Ectodermal cell (in vitro differentiated cells): ENCODE results near the gene MOGAT2.

Source experiments
- H3K27ac ChIP-seq: 2 replicates; pipeline ENCODE4 v1.7.0; 2013; ENCODE audit warnings: mild to moderate bottlenecking, low read depth, low read length; ENCODE audit not compliant: insufficient read depth, poor library complexity, severe bottlenecking
- H3K27me3 ChIP-seq: 2 replicates; pipeline ENCODE4 v1.7.0; 2013; ENCODE audit warnings: mild to moderate bottlenecking, low read length; ENCODE audit not compliant: insufficient read depth, control insufficient read depth, poor library complexity, severe bottlenecking
- H3K36me3 ChIP-seq: one replicate; pipeline ENCODE4 v1.7.0; 2013; ENCODE audit warnings: low read length; ENCODE audit not compliant: control insufficient read depth, insufficient read depth
- H3K4me1 ChIP-seq: one replicate; pipeline ENCODE4 v1.7.0; 2013; ENCODE audit warnings: low read length; ENCODE audit not compliant: control insufficient read depth, insufficient read depth
- H3K4me3 ChIP-seq: 2 replicates; pipeline ENCODE4 v1.7.0; 2013; ENCODE audit warnings: low read depth, low read length, control low read depth; ENCODE audit not compliant: insufficient read depth
- H3K9me3 ChIP-seq: 2 replicates; pipeline ENCODE4 v1.7.0; 2013; ENCODE audit warnings: mild to moderate bottlenecking, low read length, moderate library complexity; ENCODE audit not compliant: control insufficient read depth
- WGBS, 2 experiments: methylation state at CpG; one replicate each; pipeline ENCODE4 v1.1.7; 2013; ENCODE audit warnings: missing lambda C conversion rate in 2 of 2; 5-methylcytosine and 5-hydroxymethylcytosine counted together

MOGAT2 gene

DNA sequence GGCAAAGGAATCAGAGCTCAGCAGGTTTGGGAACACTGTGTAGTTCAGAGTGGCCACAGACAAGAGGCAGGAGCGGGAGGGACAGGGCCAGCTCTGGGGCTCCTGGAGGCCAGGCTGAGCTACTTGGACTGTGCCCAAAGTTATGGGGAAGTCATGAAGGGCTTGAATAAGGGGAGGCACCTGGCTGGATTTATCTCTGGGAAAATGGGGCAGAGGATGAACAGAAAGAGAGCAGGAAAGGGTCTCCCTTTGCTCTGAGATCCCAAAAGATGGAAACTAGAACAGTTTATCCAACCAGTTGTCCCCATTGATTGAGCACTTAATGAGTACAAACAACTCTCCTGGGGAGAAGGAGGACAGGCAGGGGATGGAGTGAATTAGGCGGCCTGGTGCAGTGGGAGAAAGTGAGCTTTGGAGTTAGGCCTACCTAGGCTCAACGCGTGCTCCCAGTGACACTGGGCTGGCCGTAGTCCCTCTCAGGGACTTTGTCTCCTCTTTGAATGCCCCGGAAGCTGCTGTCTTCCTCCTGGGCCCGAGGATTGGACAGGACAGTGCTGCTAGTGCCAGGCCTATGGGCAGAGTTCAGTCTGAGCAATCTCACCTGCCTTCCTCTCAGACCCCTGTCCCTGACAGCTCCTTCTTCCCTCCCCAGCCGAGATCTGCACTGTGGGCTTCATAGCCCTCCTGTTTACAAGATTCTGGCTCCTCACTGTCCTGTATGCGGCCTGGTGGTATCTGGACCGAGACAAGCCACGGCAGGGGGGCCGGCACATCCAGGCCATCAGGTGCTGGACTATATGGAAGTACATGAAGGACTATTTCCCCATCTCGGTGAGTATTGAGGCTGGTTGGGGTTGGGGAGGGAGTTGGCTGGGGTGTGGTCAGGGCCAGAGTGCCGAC lies 2.0 kb downstream of the MOGAT2 start:
- no peaks in the 10 kb centered on the region for H3K27me3 ChIP-seq
- no peaks in the 10 kb centered on the region for H3K9me3 ChIP-seq
- 93% methylated on average over 14 of the region's 14 CpGs for whole genome bisulfite sequencing, 2 experiments

DNA sequence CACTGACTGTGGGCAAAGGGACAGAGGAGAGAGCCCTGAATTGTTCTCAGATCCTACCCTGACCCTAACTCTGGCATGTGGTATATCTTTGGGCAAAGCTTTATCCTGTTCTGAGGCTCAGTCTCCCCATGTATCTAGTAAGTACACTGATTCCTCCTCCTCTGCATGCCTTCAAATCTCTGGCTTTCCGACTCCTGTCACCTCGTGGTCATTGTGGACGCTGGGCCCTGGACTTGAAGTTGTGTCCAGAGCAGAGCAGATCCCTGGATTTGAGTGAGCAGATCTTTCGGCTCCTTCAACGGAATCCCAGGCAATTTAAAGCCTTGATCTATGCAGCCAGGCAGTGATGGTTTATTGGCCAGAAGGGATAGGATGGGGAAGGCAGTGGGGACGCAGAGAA lies 3.0 kb downstream of the MOGAT2 start:
- 94 to 96% methylated on average over 6 of the region's 6 CpGs for WGBS, 2 experiments

More for the DNA sequence above, 2.0 kb downstream of the MOGAT2 start:
- H3K36me3 ChIP-seq: no peaks in the 10 kb centered on the region
- H3K4me1 ChIP-seq: peaks cover 3% of the 10 kb centered on the region
- no peak overlapping the region for H3K27ac ChIP-seq
- no peak overlapping the region for H3K4me3 ChIP-seq

DNA sequence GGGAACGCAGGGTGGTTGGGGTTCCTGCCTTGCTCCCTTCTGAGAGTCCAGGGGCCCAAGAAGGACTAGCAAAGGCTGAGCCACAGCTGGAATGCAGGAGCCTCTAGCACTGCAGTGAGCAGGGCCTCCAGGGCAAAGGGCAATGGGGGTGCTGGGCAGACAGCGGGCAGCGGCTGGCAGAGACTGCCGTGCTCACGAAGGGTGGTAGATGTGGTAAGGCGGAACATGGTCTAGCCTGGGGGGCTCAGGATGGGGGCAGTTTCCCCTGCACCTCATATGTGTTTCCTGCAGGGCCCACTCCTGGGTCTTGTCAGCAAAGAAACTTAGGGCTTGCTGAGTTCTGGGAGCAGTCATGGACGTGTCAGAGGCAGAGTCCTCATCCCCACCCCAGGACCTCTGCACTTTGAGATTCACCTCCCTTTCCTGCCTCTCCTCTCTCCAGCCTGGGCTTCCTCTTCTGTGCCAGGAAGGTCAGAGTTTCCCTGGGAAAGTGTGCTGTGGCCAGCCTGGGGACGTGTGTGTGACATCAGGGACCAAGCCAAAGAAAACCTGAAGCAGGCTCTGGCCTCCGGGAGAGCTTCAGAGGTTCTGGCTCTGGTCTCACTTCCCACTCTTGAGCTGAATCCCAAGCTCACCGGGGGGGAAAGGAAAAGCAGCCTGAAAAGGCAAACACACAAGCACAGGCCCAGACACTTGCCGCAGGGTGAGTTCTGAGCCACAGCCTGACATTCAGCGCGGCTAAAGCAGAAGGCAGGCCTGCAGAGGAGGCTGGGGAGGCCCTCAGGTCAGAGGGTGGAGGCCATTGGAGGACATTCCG lies 4.4 kb downstream of the MOGAT2 start:
- Histone ChIP-seq H3K4me3 (no peak overlapping the region), H3K36me3 (no peaks in the 10 kb centered on the region), H3K27ac (no peak overlapping the region), H3K4me1 (peaks cover 3% of the 10 kb centered on the region), H3K9me3 (no peaks in the 10 kb centered on the region), H3K27me3 (no peaks in the 10 kb centered on the region)
- 88% methylated on average over 14 of the region's 14 CpGs for WGBS, 2 experiments

More for the DNA sequence above, 3.0 kb downstream of the MOGAT2 start:
- Histone ChIP-seq H3K4me3 (no peak overlapping the region), H3K27ac (no peak overlapping the region), H3K4me1 (peaks cover 3% of the 10 kb centered on the region), H3K27me3 (no peaks in the 10 kb centered on the region), H3K36me3 (no peaks in the 10 kb centered on the region), H3K9me3 (no peaks in the 10 kb centered on the region)

DNA sequence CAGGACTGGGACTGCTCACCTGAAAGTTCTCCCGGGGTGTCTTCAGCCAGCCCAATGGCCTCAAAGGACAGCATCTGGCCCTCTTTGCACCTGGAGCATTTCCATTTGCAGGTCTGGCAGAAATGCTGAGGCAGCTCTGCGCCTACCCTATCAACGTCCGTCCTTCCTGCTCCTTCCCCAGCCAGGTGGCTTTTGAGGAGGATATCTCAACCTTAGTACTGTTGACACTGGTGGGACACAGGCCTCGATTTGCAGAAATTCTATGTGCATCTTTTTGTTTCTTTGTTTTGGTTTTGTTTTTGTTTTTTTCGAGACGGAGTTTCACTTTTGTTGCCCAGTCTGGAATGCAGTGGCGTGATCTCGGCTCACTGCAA lies 5.0 kb downstream of the MOGAT2 start:
- WGBS, 2 experiments: 94 to 97% methylated on average over 9 of the region's 9 CpGs
- no peak overlapping the region for H3K4me3 ChIP-seq
- no peak overlapping the region for H3K27ac ChIP-seq

DNA sequence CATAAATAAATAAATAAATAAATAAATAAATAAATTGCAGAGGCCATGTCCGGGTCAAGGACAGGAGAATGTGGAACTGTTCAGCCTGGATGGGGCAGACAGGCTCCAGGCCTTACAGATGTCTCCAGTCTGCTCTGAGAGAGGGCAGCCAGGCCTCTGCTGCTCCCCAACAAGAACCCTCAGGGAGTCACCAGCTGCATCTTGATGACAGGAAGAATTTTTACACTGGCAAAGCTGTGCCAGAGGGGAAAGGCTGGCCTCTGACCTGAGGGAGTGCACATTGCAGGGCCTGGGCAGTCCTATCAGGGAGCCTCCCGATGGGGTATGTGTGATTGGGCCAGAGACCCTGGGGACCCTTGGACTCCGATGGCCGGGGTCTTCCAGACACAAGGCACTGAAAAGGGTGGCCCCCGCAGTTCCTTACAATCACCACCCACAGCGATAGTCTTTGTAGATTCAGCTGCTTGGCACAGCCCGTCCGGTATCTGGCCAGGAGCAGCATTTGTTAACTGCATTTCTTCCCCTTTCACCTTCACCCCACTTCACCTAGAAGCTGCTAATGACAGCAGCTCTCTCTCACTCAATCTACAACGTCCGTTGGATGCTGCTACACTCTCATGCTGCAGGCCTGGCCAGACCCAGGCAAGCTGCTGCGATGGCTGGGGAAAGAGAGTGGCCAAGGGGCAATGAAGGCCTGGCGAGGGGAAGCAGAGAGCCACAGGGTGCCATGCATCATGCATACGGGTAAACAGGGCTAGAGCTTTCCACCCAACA lies 8.1 kb downstream of the MOGAT2 start:
- H3K4me1 ChIP-seq: peaks cover 3% of the 10 kb centered on the region
- H3K4me3 ChIP-seq: no peak overlapping the region
- H3K27ac ChIP-seq: no peak overlapping the region
- H3K36me3 ChIP-seq: no peaks in the 10 kb centered on the region
- no peaks in the 10 kb centered on the region for H3K9me3 ChIP-seq
- 87 to 89% methylated on average over 13 of the region's 13 CpGs for WGBS, 2 experiments
- H3K27me3 ChIP-seq: no peaks in the 10 kb centered on the region

More for the DNA sequence above, 5.0 kb downstream of the MOGAT2 start:
- H3K36me3 ChIP-seq: no peaks in the 10 kb centered on the region
- H3K9me3 ChIP-seq: no peaks in the 10 kb centered on the region
- no peaks in the 10 kb centered on the region for H3K27me3 ChIP-seq
- peaks cover 3% of the 10 kb centered on the region for H3K4me1 ChIP-seq

DNA sequence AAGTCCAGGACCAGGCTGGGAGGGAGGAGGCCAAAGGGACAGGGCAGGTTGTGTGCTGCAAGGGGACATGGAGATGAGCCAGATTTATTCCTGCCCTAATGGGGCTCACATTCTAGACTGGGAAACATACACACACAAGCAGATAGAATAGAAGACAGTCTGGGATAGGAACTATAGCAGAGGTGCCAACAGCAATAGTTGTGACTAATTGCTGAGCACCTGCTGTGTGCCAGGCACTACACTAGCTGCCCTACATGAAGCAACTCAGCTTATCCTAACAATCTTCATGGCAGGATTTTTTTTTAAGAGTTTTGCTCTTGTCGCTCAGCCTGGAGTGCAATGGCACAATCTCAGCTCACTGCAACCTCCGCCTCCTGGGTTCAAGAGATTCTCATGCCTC lies 11.4 kb downstream of the MOGAT2 start:
- WGBS, 2 experiments: 91 to 96% methylated on average over 2 of the region's 2 CpGs
- Histone ChIP-seq H3K27me3 (no peaks in the 10 kb centered on the region), H3K4me3 (no peak overlapping the region), H3K4me1 (peaks cover 16% of the 10 kb centered on the region), H3K36me3 (no peaks in the 10 kb centered on the region), H3K27ac (no peak overlapping the region), H3K9me3 (no peaks in the 10 kb centered on the region)

DNA sequence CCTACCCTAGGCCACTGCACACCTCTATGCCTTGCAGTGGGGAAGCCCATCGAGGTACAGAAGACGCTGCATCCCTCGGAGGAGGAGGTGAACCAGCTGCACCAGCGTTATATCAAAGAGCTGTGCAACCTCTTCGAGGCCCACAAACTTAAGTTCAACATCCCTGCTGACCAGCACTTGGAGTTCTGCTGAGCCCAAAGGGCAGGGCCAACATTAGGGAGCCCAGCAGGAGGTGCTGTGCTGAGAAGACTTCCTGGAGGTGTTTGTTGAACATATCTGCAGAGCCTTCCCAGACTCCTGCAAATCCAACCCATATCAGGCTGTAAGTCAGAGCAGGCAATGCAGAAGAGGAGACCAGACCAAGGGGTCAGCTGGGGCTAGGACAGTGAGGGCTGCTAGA lies 13.5 kb downstream of the MOGAT2 start:
- WGBS, 2 experiments: 95% methylated on average over 5 of the region's 5 CpGs
- no peak overlapping the region for H3K27ac ChIP-seq
- peaks cover 24% of the 10 kb centered on the region for H3K4me1 ChIP-seq
- H3K27me3 ChIP-seq: no peaks in the 10 kb centered on the region
- no peaks in the 10 kb centered on the region for H3K9me3 ChIP-seq
- H3K4me3 ChIP-seq: no peak overlapping the region
- no peaks in the 10 kb centered on the region for H3K36me3 ChIP-seq

DNA sequence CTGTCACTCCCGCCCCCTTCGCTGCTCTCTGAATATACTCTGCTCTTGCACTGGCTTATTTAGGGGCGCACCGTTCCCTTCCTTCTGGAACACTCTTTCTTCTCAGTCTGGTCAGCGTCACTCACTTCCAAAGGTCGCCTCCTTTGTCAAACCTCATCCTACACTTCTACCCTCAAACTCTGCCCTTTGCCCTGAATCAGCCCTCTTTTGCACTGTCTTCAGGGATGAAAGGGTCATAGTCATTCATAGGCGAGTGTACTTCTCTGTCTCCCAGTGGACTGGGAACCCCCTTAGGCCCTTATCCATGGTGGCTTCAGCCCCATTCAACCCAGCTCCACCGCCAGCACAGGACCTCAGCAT lies 15.4 kb downstream of the MOGAT2 start:
- no peak overlapping the region for H3K4me3 ChIP-seq
- H3K36me3 ChIP-seq: no peaks in the 10 kb centered on the region
- H3K4me1 ChIP-seq: peaks cover 24% of the 10 kb centered on the region
- no peaks in the 10 kb centered on the region for H3K27me3 ChIP-seq
- WGBS, 2 experiments: 91 to 92% methylated on average over 7 to 8 of the region's 8 CpGs
- H3K9me3 ChIP-seq: no peaks in the 10 kb centered on the region
- no peak overlapping the region for H3K27ac ChIP-seq

DNA sequence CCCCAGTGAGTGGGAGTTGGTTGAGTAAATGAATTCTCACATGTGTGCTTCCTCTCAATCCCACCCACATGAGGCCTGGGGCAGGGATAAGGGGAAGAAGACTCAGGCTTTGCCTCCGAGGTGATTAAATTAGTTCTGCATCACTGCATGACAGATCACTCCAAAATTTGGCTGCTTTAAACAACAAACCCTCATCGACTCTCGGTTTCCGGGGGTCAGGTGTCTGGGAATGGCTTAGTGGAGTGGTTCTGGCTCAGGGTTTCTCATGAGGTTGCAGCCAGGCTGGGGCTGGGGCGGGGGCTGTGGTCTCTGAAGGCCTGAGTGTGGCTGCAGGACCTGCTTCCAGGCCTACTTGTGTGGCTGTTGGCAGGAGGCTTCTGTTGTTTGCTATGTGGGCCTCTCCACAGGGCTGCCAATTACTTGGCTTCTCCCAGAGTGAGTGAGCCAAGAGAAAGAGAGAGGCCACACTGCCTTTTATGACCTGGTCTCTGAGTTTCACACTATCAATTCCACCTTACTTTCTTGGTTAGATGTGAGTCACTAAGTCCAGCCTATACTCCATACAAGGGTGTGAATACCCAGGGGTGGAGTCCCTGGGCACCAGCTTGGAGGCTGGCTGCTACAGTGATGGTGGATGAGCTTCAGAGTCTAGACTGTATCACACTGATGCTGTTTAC lies 15.9 kb downstream of the MOGAT2 start:
- Histone ChIP-seq H3K36me3 (no peaks in the 10 kb centered on the region), H3K27me3 (no peaks in the 10 kb centered on the region), H3K4me1 (peaks cover 24% of the 10 kb centered on the region), H3K27ac (no peak overlapping the region), H3K9me3 (no peaks in the 10 kb centered on the region), H3K4me3 (no peak overlapping the region)
- WGBS, 2 experiments: 64 to 66% methylated on average over 5 of the region's 5 CpGs
